Measurements from ENCODE around the gene FIBP. TPM values are rescaled to one million over a fixed set of nuclear protein-coding genes. Genes with fewer than 3 reads are reported as not detected.

FIBP gene
- total RNA-seq, 1 donor from 2014 or later: 42.2 TPM

GRCh38 chr11:65921033-65921555, 32.8 kb upstream of the FIBP start:
- intact Hi-C loops (cut with micrococcal nuclease): no loop called here
- DNase-seq: no peak
- H3K4me1 ChIP-seq: peaks cover 46% of the 10 kb centered on the region
- no peak overlapping the region for H3K27ac ChIP-seq (replicated peaks)
- H3K4me3 ChIP-seq: peak overlapping the region; percentile 100
- peaks cover 32% of the 10 kb centered on the region for H3K36me3 ChIP-seq
- no peaks in the 10 kb centered on the region for H3K9me3 ChIP-seq (replicated peaks)
- H3K27me3 ChIP-seq (ENCODE audit: low read depth): no peaks in the 10 kb centered on the region
- no peak for TF ChIP-seq CTCF (IDR thresholded peaks at IDR 0.05; ENCODE audit: borderline replicate concordance)

- H3K4me3 ChIP-seq: peak overlapping the region; percentile 100
- peak; percentile 24 for DNase-seq
- peak overlapping the region; percentile 88 for H3K27ac ChIP-seq (replicated peaks)
- H3K27me3 ChIP-seq (ENCODE audit: low read depth): no peaks in the 10 kb centered on the region
- peaks cover 32% of the 10 kb centered on the region for H3K36me3 ChIP-seq
- TF ChIP-seq CTCF (IDR thresholded peaks at IDR 0.05; ENCODE audit: borderline replicate concordance): no peak
- no peaks in the 10 kb centered on the region for H3K9me3 ChIP-seq (replicated peaks)
- intact Hi-C loops (cut with micrococcal nuclease): no loop called here
- peaks cover 53% of the 10 kb centered on the region for H3K4me1 ChIP-seq
These were observed 32.1 kb upstream of the FIBP start for GRCh38 chr11:65920372-65920802.

- TF ChIP-seq CTCF (IDR thresholded peaks at IDR 0.05; ENCODE audit: borderline replicate concordance): no peak
- peaks cover 59% of the 10 kb centered on the region for H3K4me1 ChIP-seq
- peak overlapping the region; percentile 100 for H3K4me3 ChIP-seq
- H3K9me3 ChIP-seq (replicated peaks): no peaks in the 10 kb centered on the region
- H3K27ac ChIP-seq (replicated peaks): peak overlapping the region; percentile 88
- intact Hi-C loops (cut with micrococcal nuclease): no loop called here
- DNase-seq: no peak
- peaks cover 32% of the 10 kb centered on the region for H3K36me3 ChIP-seq
- H3K27me3 ChIP-seq (ENCODE audit: low read depth): no peaks in the 10 kb centered on the region
These were observed 31.5 kb upstream of the FIBP start for GRCh38 chr11:65919573-65920371.

- H3K27ac ChIP-seq (replicated peaks): peak within 1 kb of the TSS; percentile 99
- peak; percentile 99 for DNase-seq
- peaks cover 32% of the 10 kb centered on the region for H3K36me3 ChIP-seq
- H3K9me3 ChIP-seq (replicated peaks): no peaks in the 10 kb centered on the region
- peaks cover 63% of the 10 kb centered on the region for H3K4me1 ChIP-seq
- H3K27me3 ChIP-seq (ENCODE audit: low read depth): no peaks in the 10 kb centered on the region
- intact Hi-C loops (cut with micrococcal nuclease): no loop called here
- peak within 1 kb of the TSS; percentile 100 for H3K4me3 ChIP-seq
- no peak for TF ChIP-seq CTCF (IDR thresholded peaks at IDR 0.05; ENCODE audit: borderline replicate concordance)
These were observed 30.9 kb upstream of the FIBP start, which contains the start of gene DRAP1 for GRCh38 chr11:65919141-65919572. DRAP1 (plus strand) TSS chr11:65919426; CDS start chr11:65919502, 76 bp downstream.

- Histone ChIP-seq H3K4me3 (peak within 1 kb of the TSS; percentile 100), H3K4me1 (peaks cover 63% of the 10 kb centered on the region), H3K27me3 (ENCODE audit: low read depth) (no peaks in the 10 kb centered on the region), H3K36me3 (peaks cover 32% of the 10 kb centered on the region), H3K9me3 (replicated peaks) (no peaks in the 10 kb centered on the region), H3K27ac (replicated peaks) (peak within 1 kb of the TSS; percentile 99)
- DNase-seq: no peak
- intact Hi-C loops (cut with micrococcal nuclease): no loop called here
- no peak for TF ChIP-seq CTCF (IDR thresholded peaks at IDR 0.05; ENCODE audit: borderline replicate concordance)
These were observed 30.2 kb upstream of the FIBP start, which contains the start of gene C11orf68 for GRCh38 chr11:65918211-65919140. C11orf68 (minus strand) TSS chr11:65919062; CDS start chr11:65919031, 31 bp downstream.

All from left ventricle myocardium inferior (tissue), 1 donor.